Esophagus muscularis mucosa (tissue), 4 donors: ENCODE data around the gene DMRTB1. TPM values are rescaled to one million over a fixed set of nuclear protein-coding genes. Genes with fewer than 3 reads are reported as not detected.
A peak's percentile ranks its signal among the peaks of the same experiment; 100 is the strongest.

ENCODE experiments used
- DNase-seq: peaks from one replicate; pipeline ENCODE4 v3.0.0-alpha.2; 2017; ENCODE audit errors: extremely low spot score
- H3K27ac ChIP-seq, 4 donors: fragments of 200-600 bp; sonication (generic); replicated peaks in 1 of 4; 1 replicate in 3 of 4; 2 replicates in 1 of 4; pipeline ENCODE4 v1.5.1; 2016 to 2019; ENCODE audit warnings: mild to moderate bottlenecking in 1 of 4
- H3K27me3 ChIP-seq, 4 donors: fragments of 200-600 bp; sonication (generic); one replicate each; pipeline versions ENCODE4 v1.5.1 to v1.6.0; 2016 to 2019
- H3K36me3 ChIP-seq, 4 donors: fragments of 200-600 bp; sonication (generic); one replicate each; pipeline ENCODE4 v1.5.1; 2016 to 2019
- H3K4me1 ChIP-seq, 4 donors: fragments of 200-600 bp; sonication (generic); one replicate each; pipeline ENCODE4 v1.5.1; 2016 to 2019
- H3K4me3 ChIP-seq, 4 donors: fragments of 200-600 bp; sonication (generic); 1 replicate in 2 of 4; 2 replicates in 2 of 4; pipeline ENCODE4 v1.5.1; 2016 to 2019; ENCODE audit warnings: mild to moderate bottlenecking in 4 of 4, moderate library complexity in 1 of 4
- H3K9me3 ChIP-seq, 4 donors: fragments of 200-600 bp; sonication (generic); 1 replicate in 3 of 4; 2 replicates in 1 of 4; pipeline ENCODE4 v1.5.1; 2016 to 2019
- EP300 ChIP-seq: sonication (generic); formaldehyde crosslinking; IDR thresholded peaks from one replicate; pipeline ENCODE4 v1.6.1; 2017; ENCODE audit warnings: antibody characterized with exemption
- POLR2A ChIP-seq: fragments of 450-650 bp; IDR thresholded peaks from one replicate; pipeline ENCODE4 v1.6.1; 2017; ENCODE audit warnings: antibody characterized with exemption, moderate library complexity, mild to moderate bottlenecking, low read depth
- POLR2AphosphoS5 ChIP-seq, 2 donors: sonication (generic); formaldehyde crosslinking; IDR thresholded peaks; one replicate each; pipeline ENCODE4 v1.6.1; 2017; ENCODE audit warnings: antibody characterized with exemption in 2 of 2
- WGBS: methylation state at CpG from one replicate; pipeline ENCODE4 v1.1.5; 2018; 5-methylcytosine and 5-hydroxymethylcytosine counted together
- intact Hi-C: fragments of 100-400 bp; cut with DNase I; formaldehyde crosslinking; loops from one replicate; pipeline ENCODE4 v1.15.1; 2023
- total RNA-seq, 4 donors: library from RNA; depleted of rRNA; stranded (reverse); fragments of >200 nt; gene quantifications; one replicate each; pipeline versions ENCODE4 v1.1.0 to v1.2.1, GENCODE V29; 2016
- TF ChIP-seq, protein P1 (sequence below), 3 experiments: fragments of 200-600 bp in 2 of 3; fragments of 450-650 bp in 1 of 3; sonication (generic) in 2 of 3; IDR thresholded peaks; one replicate each; pipeline ENCODE4 v1.5.1; 2017 to 2019; ENCODE audit warnings: antibody characterized with exemption in 3 of 3, mild to moderate bottlenecking in 2 of 3, moderate library complexity in 1 of 3

Gene DMRTB1
- total RNA-seq, 4 donors from 2014 or later = not detected

DNA sequence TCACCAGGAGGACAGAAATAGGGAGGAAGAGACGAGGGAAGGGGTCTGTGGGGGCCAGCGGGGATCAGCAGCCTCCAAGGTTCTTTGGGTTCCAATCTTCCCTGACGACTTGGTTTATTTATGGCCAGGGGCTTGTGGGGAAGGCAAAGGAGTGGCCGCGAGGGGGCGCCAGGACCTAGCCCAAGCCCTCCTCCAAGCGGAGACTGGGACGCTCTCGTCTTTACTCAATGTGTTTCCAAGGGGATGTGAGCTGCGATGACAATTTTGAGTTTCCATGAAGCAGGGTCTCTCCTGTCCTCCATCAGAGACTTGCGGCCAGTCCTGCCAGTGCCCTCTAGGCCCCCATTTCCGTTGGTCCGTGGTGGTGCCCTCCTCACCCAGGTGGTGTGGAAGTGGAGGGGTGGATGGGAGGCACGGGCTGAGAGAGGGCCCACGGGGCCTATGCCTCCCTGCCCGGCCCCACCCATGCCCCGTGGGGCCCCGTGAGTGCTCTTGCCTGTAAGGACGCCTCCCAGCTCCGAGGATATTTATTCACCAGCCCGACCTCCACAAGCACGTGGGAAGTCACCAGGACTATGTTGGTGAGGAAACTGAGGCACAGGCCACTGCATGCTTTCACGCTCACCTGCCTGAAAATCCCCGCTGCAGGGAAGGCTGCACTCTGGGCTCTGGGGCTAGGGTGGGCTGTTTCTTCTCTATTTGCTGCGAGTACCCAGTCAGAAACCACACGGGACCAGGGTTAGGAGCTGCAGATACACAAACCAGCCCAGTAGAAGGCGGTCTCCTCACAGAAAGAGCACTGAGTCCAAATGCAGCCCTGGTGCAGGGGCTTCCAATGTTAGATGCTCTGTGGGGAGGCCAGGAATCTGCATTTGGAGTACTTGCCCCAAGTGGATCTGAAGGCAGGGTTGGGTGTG is 26.5 kb downstream of the DMRTB1 start:
- TF ChIP-seq EP300 = no peak
- TF ChIP-seq, protein P1, sequence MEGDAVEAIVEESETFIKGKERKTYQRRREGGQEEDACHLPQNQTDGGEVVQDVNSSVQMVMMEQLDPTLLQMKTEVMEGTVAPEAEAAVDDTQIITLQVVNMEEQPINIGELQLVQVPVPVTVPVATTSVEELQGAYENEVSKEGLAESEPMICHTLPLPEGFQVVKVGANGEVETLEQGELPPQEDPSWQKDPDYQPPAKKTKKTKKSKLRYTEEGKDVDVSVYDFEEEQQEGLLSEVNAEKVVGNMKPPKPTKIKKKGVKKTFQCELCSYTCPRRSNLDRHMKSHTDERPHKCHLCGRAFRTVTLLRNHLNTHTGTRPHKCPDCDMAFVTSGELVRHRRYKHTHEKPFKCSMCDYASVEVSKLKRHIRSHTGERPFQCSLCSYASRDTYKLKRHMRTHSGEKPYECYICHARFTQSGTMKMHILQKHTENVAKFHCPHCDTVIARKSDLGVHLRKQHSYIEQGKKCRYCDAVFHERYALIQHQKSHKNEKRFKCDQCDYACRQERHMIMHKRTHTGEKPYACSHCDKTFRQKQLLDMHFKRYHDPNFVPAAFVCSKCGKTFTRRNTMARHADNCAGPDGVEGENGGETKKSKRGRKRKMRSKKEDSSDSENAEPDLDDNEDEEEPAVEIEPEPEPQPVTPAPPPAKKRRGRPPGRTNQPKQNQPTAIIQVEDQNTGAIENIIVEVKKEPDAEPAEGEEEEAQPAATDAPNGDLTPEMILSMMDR (IDR thresholded peaks at IDR 0.05) = peak; percentile 79 to 81 (median 80)
- WGBS = 19% methylated on average over 16 of the region's 27 CpGs

DNA sequence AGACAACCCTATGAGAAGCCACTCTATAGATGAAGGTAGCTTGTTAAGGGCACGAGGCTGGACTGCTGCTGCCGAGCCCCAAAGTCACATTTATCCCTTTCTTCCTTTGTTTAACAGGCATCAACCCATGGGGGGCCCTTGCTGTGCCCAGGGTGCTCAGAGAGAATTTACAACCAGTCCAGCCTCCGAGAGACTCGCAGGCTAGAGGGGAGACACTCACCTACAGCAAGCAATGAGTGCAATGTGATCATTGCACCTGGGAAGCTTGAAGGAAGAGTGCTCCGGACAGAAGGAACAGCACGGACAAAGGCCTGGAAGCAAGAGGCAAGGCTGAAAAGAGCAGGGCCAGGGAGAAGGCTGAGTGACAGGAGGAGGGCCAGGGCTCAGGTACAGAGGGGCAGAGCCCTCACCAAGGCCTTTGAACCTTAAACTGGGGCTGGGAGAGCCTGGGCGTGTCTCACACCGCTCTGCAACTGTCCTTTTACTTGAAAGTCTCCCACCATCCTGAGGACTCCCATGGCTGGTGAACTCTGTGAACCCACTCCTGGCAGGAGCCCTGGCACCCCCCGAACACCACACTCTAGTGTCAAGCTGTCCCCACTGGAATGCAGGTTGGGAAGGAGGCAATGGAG is 27.3 kb downstream of the DMRTB1 start:
- Histone ChIP-seq H3K9me3 (no peaks in the 10 kb centered on the region), H3K27ac (no peak overlapping the region), H3K36me3 (no peaks in the 10 kb centered on the region), H3K27me3 (peaks cover 0 to 73% (median 1%) of the 10 kb centered on the region in 4 donors), H3K4me1 (peaks cover 0 to 19% (median 14%) of the 10 kb centered on the region in 4 donors), H3K4me3 (no peak overlapping the region)
- WGBS = 81% methylated on average over 9 of the region's 9 CpGs
- DNase-seq = no peak
- intact Hi-C loops = loop anchor here (2.0 kb wide), 1 partner anchor 268 kb away; no protein-coding TSS in a partner anchor
- TF ChIP-seq EP300 = no peak
- TF ChIP-seq, protein P1 (IDR thresholded peaks at IDR 0.05) = no peak
- no peak for TF ChIP-seq POLR2AphosphoS5 (IDR thresholded peaks at IDR 0.05)
- TF ChIP-seq POLR2A = no peak

More for the DNA sequence above, 26.5 kb downstream of the DMRTB1 start:
- Histone ChIP-seq H3K4me1 (peaks cover 0 to 17% (median 12%) of the 10 kb centered on the region in 4 donors), H3K27me3 (peaks cover 0 to 69% (median 1%) of the 10 kb centered on the region in 4 donors), H3K27ac (no peak overlapping the region), H3K4me3 (no peak overlapping the region), H3K9me3 (no peaks in the 10 kb centered on the region), H3K36me3 (no peaks in the 10 kb centered on the region)
- peak; percentile 95 for DNase-seq
- intact Hi-C loops = loop anchor here (2.0 kb wide), 1 partner anchor 269 kb away; no protein-coding TSS in a partner anchor

DNA sequence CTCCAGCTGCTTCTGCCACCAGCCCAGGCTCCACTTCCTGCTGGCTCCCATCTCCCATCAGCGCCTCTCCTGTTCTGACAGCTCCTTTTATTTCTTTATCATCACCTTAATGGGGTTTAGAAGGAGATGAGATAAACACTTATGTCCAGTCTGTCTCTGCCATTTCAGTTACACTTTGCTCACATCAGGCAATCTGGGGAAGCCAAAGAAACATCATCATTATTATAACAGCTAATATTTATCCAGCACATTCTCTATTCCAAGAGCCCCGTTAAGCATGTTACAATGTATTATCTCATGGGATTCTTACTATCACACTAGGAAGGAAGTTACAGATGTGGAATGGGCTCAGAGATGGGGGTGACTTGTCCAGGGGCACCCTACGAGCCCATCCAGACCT is 31.2 kb downstream of the DMRTB1 start:
- H3K9me3 ChIP-seq = no peaks in the 10 kb centered on the region
- peaks cover 0 to 74% (median 0%) of the 10 kb centered on the region in 4 donors for H3K27me3 ChIP-seq
- 37% methylated on average over 3 of the region's 3 CpGs for WGBS
- no peak for DNase-seq
- H3K27ac ChIP-seq = no peak overlapping the region
- TF ChIP-seq, protein P1 (IDR thresholded peaks at IDR 0.05) = no peak
- TF ChIP-seq POLR2AphosphoS5 (IDR thresholded peaks at IDR 0.05) (no peak), EP300 (no peak), POLR2A (no peak)
- no peak overlapping the region for H3K4me3 ChIP-seq
- H3K36me3 ChIP-seq = no peaks in the 10 kb centered on the region
- H3K4me1 ChIP-seq = peaks cover 0 to 16% (median 14%) of the 10 kb centered on the region in 4 donors
- intact Hi-C loops = no loop called here

- Histone ChIP-seq H3K27ac (no peak overlapping the region), H3K4me1 (peaks cover 0 to 3% (median 1%) of the 10 kb centered on the region in 4 donors), H3K4me3 (no peak overlapping the region), H3K27me3 (peaks cover 0 to 75% (median 0%) of the 10 kb centered on the region in 4 donors), H3K36me3 (no peaks in the 10 kb centered on the region), H3K9me3 (no peaks in the 10 kb centered on the region)
- 74% methylated on average over 7 of the region's 8 CpGs for WGBS
- no peak for DNase-seq
- intact Hi-C loops = no loop called here
- no peak for TF ChIP-seq POLR2AphosphoS5 (IDR thresholded peaks at IDR 0.05)
- TF ChIP-seq, protein P1 (IDR thresholded peaks at IDR 0.05) = no peak
- no peak for TF ChIP-seq POLR2A
- no peak for TF ChIP-seq EP300
Measured at GRCh38 chr1:53495633-53496345, 36.6 kb downstream of the DMRTB1 start.
